Sigmoid colon (tissue), 4 donors: ENCODE results near the gene ATP6AP1.

ENCODE experiments used
- POLR2A ChIP-seq, 2 donors: fragments of 450-650 bp; IDR thresholded peaks; one replicate each; pipeline ENCODE4 v1.6.1; 2016; ENCODE audit warnings: antibody characterized with exemption in 2 of 2, mild to moderate bottlenecking in 2 of 2, moderate library complexity in 2 of 2
- POLR2AphosphoS5 ChIP-seq, 4 donors: sonication (generic); formaldehyde crosslinking; IDR thresholded peaks; one replicate each; pipeline ENCODE4 v1.6.1; 2017; ENCODE audit warnings: antibody characterized with exemption in 4 of 4
- TF ChIP-seq, protein P1 (sequence below), 4 experiments: fragments of 450-650 bp in 3 of 4; fragments of 200-600 bp in 1 of 4; IDR thresholded peaks; one replicate each; pipeline ENCODE4 v1.5.1; 2016 to 2019; ENCODE audit warnings: antibody characterized with exemption in 4 of 4, mild to moderate bottlenecking in 3 of 4, moderate library complexity in 2 of 4

DNA sequence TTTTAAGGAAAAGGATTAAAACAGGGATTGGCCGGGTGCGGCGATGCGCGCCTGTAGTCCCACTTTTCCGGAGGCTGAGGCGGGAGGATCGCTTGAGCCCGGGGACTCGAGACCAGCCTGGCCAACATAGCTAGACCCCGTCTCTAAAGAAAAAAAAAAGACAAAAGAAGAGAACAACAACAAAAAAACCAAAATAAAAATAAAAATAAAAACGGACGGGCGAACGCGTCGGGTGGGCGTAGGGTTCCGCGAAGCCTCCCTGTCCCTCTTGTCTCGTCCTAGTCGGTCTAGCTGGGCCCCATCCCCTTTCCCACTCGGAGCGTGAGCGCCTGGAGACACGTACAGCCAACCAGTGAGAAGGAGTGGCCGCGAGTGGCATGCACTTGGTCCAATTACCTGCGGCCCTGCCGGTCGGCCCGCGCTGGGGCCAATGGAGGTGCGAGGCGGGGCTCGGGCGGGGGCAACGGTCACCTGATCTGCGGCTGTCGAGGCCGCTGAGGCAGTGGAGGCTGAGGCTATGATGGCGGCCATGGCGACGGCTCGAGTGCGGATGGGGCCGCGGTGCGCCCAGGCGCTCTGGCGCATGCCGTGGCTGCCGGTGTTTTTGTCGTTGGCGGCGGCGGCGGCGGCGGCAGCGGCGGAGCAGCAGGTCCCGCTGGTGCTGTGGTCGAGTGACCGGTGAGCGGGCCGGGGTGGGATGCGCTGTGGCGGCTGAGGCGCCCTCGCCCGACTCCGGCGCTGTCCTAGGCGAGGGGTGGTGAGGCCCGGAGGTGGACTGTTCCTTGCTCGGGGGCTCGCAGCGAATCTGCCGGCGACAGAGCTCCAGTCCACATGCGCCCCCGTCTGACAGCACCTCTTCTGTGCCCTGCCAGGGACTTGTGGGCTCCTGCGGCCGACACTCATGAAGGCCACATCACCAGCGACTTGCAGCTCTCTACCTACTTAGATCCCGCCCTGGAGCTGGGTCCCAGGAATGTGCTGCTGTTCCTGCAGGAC is at the start of gene ATP6AP1:
- TF ChIP-seq POLR2AphosphoS5 (IDR thresholded peaks at IDR 0.05): peak; percentile 60 to 81 (median 76)
- TF ChIP-seq POLR2A (IDR thresholded peaks at IDR 0.05): no peak
- TF ChIP-seq, protein P1, sequence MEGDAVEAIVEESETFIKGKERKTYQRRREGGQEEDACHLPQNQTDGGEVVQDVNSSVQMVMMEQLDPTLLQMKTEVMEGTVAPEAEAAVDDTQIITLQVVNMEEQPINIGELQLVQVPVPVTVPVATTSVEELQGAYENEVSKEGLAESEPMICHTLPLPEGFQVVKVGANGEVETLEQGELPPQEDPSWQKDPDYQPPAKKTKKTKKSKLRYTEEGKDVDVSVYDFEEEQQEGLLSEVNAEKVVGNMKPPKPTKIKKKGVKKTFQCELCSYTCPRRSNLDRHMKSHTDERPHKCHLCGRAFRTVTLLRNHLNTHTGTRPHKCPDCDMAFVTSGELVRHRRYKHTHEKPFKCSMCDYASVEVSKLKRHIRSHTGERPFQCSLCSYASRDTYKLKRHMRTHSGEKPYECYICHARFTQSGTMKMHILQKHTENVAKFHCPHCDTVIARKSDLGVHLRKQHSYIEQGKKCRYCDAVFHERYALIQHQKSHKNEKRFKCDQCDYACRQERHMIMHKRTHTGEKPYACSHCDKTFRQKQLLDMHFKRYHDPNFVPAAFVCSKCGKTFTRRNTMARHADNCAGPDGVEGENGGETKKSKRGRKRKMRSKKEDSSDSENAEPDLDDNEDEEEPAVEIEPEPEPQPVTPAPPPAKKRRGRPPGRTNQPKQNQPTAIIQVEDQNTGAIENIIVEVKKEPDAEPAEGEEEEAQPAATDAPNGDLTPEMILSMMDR (IDR thresholded peaks at IDR 0.05): no peak
